Renal pelvis (tissue), 4 donors: ENCODE results near the gene ZNF789. TPM values are rescaled to one million over a fixed set of nuclear protein-coding genes. Genes with fewer than 3 reads are reported as not detected.

Source experiments
- DNase-seq: peaks from one replicate; pipeline ENCODE4 v3.0.0-alpha.2; 2013
- polyA plus RNA-seq, 3 donors: library from polyadenylated mRNA; unstranded; fragments of 120-200 nt; gene quantifications; one replicate each; pipeline ENCODE4 v1.2.1, GENCODE V29; 2013; ENCODE audit not compliant: insufficient read length in 3 of 3

ZNF789 gene
- polyA plus RNA-seq, 3 donors, result 19.5 to 66.4 (median 55.6) TPM

GRCh38 chr7:99456288-99456687 lies 16.4 kb upstream of the ZNF789 start:
- DNase-seq, result no peak

- DNase-seq, result no peak
Observed at GRCh38 chr7:99457050-99457649, 15.5 kb upstream of the ZNF789 start.

DNA sequence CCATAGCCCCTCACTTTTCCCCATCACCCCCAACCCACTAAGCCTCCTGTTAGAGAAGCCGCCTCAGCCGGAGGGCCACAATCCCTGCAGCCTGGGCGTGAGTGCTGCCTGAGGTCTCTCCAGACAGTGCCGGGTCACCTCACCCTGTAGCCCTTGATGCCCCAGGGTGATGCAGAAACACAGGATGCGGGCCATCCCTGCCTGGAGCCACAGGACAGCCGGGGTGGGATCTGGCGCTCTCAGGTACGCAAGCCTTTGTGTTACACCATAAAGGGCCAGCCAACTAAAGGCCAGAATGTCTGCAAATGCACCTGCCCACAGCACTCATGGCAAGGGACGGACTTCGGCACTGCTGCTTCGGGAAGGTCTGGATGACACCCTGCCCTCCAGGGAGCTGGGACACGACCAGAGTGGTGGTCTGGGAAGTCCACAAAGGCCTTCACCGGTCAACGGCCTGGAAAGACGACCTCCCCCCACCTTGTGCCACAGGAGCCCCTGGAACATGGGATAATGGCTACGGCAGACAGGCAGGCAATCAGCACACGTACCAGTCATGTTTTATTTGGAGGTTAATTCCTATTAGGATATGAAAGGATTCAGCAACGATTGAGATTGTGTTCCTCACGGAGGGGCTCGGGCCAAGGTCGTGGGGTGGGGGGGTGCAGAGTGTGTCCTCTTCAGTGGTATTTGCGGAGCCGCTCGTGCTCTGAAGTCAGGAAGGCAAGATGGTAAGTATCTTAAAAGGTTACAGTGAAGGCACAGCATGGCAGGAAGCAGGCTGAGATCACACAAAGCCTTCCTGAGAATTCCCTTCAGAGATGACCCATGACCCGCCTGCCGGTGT lies 14.8 kb upstream of the ZNF789 start:
- no peak for DNase-seq

DNA sequence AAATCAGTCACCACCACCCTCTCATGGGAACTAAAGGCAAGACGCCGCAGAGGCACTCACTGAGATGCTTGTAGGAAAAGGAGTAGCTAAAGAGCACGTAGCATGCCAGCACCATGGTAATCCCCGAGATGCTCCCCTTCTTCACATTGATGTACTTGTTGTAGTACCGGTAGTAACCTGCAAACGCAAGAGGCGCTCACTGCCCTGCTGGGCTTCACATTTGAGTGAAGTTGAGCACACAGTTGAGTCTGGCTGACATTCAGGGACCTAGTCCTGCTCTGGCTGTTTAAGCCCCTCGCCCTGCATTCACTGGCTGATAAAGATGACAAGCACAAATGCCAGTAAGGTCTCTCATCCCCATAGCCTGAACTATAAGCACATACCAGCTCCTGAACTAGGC lies 13.6 kb upstream of the ZNF789 start:
- no peak for DNase-seq

- DNase-seq, result no peak
Observed at GRCh38 chr7:99460651-99461050, 12.0 kb upstream of the ZNF789 start.

GRCh38 chr7:99461221-99461620 lies 11.5 kb upstream of the ZNF789 start:
- no peak for DNase-seq

DNA sequence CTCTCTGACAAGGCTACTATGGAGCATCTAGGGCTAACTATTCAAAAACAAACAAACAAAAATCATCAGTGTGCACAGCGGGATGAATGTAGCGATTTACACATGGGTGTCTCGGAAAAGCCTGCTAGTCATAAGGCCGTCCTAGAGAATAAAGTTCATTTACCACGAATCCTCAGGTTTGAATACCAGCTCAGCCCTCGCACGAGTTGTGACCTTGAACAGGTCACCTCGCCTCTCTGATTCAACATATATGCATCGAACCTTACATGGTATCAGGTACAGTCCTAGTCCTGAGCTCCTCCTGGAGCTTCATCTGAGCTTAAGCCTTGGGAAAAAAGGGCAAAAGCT lies 7.3 kb upstream of the ZNF789 start:
- DNase-seq, result no peak

DNA sequence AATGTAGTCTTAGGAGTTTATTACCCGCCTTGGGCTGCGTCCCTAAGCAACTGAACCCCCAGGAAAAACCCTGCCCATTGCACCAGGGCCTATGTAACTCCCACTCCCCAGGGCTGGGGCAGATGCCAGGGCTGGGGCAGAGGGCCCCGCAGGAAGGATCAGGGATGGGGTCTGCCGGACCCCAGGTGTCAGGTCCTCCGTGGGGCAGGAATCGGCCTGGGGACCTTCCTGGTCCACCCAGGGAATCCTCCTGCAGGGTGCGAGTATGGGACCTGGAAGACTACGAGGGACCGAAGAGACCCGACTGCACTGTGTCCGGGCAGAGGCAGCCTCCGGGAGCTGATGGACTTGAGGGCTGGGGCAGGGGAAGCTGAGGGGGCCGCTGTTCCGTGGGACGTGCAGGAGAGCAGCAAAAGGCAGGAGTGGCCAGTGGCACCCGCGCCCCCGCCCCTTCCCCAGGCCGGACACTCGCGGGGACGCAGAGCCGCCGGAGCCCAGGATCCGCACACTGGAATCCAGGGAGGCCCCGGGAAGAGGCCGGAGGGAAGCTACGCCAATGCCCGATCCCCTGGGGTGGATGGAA lies 4.3 kb upstream of the ZNF789 start:
- no peak for DNase-seq

GRCh38 chr7:99469381-99470065 lies 3.2 kb upstream of the ZNF789 start:
- DNase-seq, result no peak

GRCh38 chr7:99473315-99473596 lies 566 bp downstream of the ZNF789 start:
- peak; percentile 54 for DNase-seq

GRCh38 chr7:99476107-99476506 lies 3.4 kb downstream of the ZNF789 start:
- DNase-seq, result no peak

- DNase-seq, result no peak
Observed at GRCh38 chr7:99478464-99479440, 6.1 kb downstream of the ZNF789 start.

DNA sequence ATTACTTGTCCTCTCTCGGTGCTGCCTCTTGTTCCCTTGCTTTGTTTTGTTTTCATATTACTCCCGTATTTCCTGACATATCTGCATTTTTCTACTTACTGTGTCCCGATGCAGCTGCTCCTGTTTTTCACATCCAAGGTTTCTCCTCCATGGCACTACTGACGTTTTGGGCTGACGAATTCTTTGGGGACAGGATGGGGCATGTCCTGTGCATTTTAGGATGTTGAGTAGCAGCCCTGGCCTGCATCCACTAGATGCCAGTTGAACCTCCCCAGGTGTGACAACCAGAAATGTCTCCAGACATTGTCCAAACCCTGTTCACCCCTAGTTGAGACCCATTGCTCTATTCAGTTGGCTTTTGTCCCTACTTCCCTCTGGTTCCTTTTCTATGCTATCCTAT lies 12.4 kb downstream of the ZNF789 start:
- DNase-seq, result no peak

- DNase-seq, result no peak
Observed at GRCh38 chr7:99489235-99489634, 16.5 kb downstream of the ZNF789 start.

DNA sequence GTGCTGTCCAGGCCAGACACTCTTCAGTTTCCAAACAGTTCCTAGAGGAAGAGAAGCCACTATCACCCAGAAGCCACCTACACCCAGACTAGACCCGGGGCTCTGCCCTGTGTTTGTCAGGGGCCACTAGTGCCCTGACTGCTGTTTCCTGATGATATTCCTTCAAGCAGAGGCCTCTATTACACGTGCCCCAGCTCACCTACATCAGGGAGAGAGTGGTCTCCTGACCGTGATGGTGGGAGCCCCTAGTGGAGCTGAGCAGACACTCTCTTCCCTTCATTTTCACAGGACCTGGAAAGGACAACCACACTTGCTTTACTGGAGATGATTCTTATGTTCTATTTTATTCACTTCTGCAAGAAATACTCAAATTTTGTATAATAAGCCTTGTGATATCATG lies 18.2 kb downstream of the ZNF789 start:
- DNase-seq, result no peak

DNA sequence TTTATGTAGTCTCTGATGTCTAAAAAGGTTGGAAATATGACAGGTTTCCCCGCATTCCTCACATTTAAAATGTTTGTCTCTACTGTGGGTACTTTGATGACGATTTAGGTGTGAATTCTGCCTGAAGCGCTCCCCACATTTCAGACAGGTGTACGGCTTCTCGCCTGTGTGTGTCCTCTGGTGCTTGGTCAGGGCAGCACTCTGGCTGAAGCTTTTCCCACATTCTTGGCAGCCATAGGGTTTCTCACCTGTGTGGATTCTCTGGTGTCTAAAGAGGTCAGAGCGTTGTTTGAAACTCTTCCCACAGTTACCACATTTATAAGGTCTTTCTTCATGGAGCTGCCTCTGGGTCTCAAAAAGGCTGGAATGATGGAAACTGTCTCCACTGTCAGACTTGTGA lies 21.1 kb downstream of the ZNF789 start:
- no peak for DNase-seq

GRCh38 chr7:99497766-99498545 lies 25.3 kb downstream of the ZNF789 start:
- no peak for DNase-seq

DNA sequence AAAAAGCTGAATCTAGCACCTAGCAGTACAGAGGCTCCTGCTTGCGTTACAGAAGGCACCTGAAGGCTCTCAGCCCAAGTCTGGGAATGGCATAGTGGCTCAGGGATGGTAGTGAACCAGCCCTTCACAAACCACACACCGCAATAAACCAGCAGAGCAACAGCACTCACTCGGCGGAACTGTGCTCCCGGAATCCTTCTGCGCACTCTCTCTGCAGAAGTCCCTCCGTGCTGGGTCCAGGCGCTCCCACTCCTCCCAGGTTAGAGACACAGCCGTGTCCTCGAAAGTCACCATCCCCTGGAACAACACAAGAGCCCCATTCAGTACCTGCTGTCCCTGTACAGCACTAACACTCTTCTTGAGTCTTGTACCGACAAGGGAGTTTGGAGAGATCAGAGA lies 25.9 kb downstream of the ZNF789 start:
- no peak for DNase-seq

- peak; percentile 3 for DNase-seq
Observed at GRCh38 chr7:99499371-99499720, 26.7 kb downstream of the ZNF789 start.

GRCh38 chr7:99499721-99500636 lies 27.3 kb downstream of the ZNF789 start, which contains the start of gene ZNF394:
Gene ZNF394 (minus strand): TSS chr7:99500281. CDS start chr7:99500093, 188 bp downstream.
- peak; percentile 95 for DNase-seq
